ENCODE measurements around the gene MLH1.

DNA sequence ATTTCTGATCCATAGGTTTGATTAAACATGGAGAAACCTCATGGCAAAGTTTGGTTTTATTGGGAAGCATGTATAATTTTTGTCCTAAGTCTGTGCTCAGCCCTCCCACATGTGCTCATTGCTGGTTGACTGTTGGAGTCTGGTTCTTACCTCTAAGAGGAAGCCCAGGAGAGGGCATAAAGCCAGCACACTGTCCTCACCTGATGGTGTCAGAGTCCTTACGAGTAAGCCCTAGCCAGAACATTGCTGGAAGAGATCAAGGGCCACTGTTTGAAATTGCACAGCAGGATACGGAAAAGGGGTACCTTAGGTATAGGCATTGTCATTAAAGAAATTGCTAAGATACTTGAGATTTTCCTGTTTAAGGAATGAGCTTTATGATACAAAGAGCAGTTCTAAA is 21.3 kb downstream of the MLH1 start:
- TF ChIP-seq, protein P1, sequence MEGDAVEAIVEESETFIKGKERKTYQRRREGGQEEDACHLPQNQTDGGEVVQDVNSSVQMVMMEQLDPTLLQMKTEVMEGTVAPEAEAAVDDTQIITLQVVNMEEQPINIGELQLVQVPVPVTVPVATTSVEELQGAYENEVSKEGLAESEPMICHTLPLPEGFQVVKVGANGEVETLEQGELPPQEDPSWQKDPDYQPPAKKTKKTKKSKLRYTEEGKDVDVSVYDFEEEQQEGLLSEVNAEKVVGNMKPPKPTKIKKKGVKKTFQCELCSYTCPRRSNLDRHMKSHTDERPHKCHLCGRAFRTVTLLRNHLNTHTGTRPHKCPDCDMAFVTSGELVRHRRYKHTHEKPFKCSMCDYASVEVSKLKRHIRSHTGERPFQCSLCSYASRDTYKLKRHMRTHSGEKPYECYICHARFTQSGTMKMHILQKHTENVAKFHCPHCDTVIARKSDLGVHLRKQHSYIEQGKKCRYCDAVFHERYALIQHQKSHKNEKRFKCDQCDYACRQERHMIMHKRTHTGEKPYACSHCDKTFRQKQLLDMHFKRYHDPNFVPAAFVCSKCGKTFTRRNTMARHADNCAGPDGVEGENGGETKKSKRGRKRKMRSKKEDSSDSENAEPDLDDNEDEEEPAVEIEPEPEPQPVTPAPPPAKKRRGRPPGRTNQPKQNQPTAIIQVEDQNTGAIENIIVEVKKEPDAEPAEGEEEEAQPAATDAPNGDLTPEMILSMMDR (conservative IDR thresholded peaks at IDR 0.05; ENCODE audit: low read length), result no peak
- no peak for TF ChIP-seq EZH2phosphoT487 (IDR thresholded peaks at IDR 0.05; ENCODE audit: borderline replicate concordance, low read depth, low read length)
